ENCODE measurements around the gene SLC27A3. TPM values are rescaled to one million over a fixed set of nuclear protein-coding genes. Genes with fewer than 3 reads are reported as not detected.

SLC27A3 gene
- total RNA-seq, 1 experiment from 2014 or later: 11.1 TPM

- H3K9me3 Mint-ChIP-seq (ENCODE audit: unreplicated experiment): no peaks in the 10 kb centered on the region
- intact Hi-C loops (cut with micrococcal nuclease): loop anchor here (10.0 kb wide), 1 partner anchor 392 kb away; no protein-coding TSS in a partner anchor
- no peak overlapping the region for H3K4me3 Mint-ChIP-seq (ENCODE audit: unreplicated experiment)
- no peaks in the 10 kb centered on the region for H3K36me3 Mint-ChIP-seq (ENCODE audit: insufficient read depth, unreplicated experiment)
- no TSS peak for BruUV-seq (replicated peaks)
- peaks cover 10% of the 10 kb centered on the region for H3K27me3 Mint-ChIP-seq (ENCODE audit: insufficient read depth, unreplicated experiment)
- DNase-seq (ENCODE audit: unreplicated experiment): no peak
- ChIA-PET POLR2A (interaction anchor here (0.6 to 2.3 kb wide), 7 partner anchors 9 to 209 kb away, joined by 3 to 14 read pairs (median 3); partner anchors contain the start of gene NPR1), CTCF (interaction anchor here (0.7 to 2.1 kb wide), 7 partner anchors 10 to 286 kb away, joined by 3 to 14 read pairs (median 5); partner anchors contain the start of genes DENND4B and RAB13)
- no peak overlapping the region for H3K27ac Mint-ChIP-seq (ENCODE audit: low read depth, unreplicated experiment)
- peaks cover 29% of the 10 kb centered on the region for H3K4me1 Mint-ChIP-seq (ENCODE audit: insufficient read depth, unreplicated experiment)
- no peak for TF ChIP-seq CTCF (IDR thresholded peaks at IDR 0.05; ENCODE audit: unreplicated experiment)
These were observed 17.4 kb downstream of the SLC27A3 start for GRCh38 chr1:153792631-153793041.

GRCh38 chr1:153793261-153793972 is 18.2 kb downstream of the SLC27A3 start:
- H3K4me1 Mint-ChIP-seq (ENCODE audit: insufficient read depth, unreplicated experiment): peaks cover 29% of the 10 kb centered on the region
- no peak overlapping the region for H3K27ac Mint-ChIP-seq (ENCODE audit: low read depth, unreplicated experiment)
- TF ChIP-seq CTCF (IDR thresholded peaks at IDR 0.05; ENCODE audit: unreplicated experiment): no peak
- no peaks in the 10 kb centered on the region for H3K36me3 Mint-ChIP-seq (ENCODE audit: insufficient read depth, unreplicated experiment)
- no peak for DNase-seq (ENCODE audit: unreplicated experiment)
- H3K9me3 Mint-ChIP-seq (ENCODE audit: unreplicated experiment): no peaks in the 10 kb centered on the region
- CTCF ChIA-PET: interaction anchor here (0.6 to 2.1 kb wide), 9 partner anchors 9 to 196 kb away, joined by 3 to 14 read pairs (median 5); partner anchors contain the start of genes DENND4B and RAB13
- no TSS peak for BruUV-seq (replicated peaks)
- H3K4me3 Mint-ChIP-seq (ENCODE audit: unreplicated experiment): no peak overlapping the region
- intact Hi-C loops (cut with micrococcal nuclease): loop anchor here (10.0 kb wide), 1 partner anchor 391 kb away; no protein-coding TSS in a partner anchor
- H3K27me3 Mint-ChIP-seq (ENCODE audit: insufficient read depth, unreplicated experiment): peaks cover 2% of the 10 kb centered on the region
- POLR2A ChIA-PET: interaction anchor here (0.6 to 2.3 kb wide), 8 partner anchors 10 to 208 kb away, joined by 3 to 14 read pairs (median 4); partner anchors contain the start of gene RPS27

DNA sequence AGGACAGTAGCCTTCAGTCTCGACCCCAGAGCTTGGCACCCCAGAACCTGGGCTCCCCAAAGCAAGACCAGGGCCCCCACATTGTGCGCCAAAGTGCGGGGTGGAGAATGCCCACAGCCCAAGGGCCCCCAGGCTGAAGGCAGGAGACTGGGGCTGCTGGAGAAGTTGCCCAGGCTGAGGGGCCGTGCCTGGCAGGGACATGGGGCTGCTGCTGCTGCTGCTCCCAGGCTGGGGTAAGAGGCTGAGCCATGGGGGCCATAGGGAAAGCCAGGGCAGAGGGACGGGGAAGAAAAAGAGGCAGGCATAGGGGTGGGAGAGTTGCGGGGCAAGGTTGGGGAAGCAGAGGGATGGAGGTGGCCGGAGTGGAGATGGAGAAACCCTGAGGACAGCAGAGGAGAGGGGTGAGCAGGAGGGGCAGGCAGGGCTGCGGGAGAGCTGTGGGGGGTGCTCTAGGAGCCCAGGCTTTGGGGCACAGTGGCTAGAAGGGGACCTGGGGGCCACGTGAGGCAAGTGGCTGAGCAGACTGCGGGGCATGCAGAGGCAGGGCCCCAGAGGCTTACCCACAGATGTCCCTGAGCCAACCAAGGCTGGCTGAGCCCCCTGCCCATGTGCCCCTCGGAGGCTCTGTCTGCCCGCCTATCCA is 18.9 kb downstream of the SLC27A3 start:
- Mint-ChIP-seq H3K4me1 (ENCODE audit: insufficient read depth, unreplicated experiment) (peaks cover 29% of the 10 kb centered on the region), H3K36me3 (ENCODE audit: insufficient read depth, unreplicated experiment) (no peaks in the 10 kb centered on the region), H3K27me3 (ENCODE audit: insufficient read depth, unreplicated experiment) (no peaks in the 10 kb centered on the region), H3K9me3 (ENCODE audit: unreplicated experiment) (no peaks in the 10 kb centered on the region), H3K27ac (ENCODE audit: low read depth, unreplicated experiment) (no peak overlapping the region), H3K4me3 (ENCODE audit: unreplicated experiment) (no peak overlapping the region)
- TF ChIP-seq CTCF (IDR thresholded peaks at IDR 0.05; ENCODE audit: unreplicated experiment): no peak
- intact Hi-C loops (cut with micrococcal nuclease): loop anchor here (10.0 kb wide), 1 partner anchor 391 kb away; no protein-coding TSS in a partner anchor
- no TSS peak for BruUV-seq (replicated peaks)
- no peak for DNase-seq (ENCODE audit: unreplicated experiment)
- ChIA-PET CTCF (interaction anchor here (0.6 to 1.4 kb wide), 6 partner anchors 8 to 192 kb away, joined by 3 to 14 read pairs (median 4); partner anchors contain the start of genes DENND4B and RAB13), POLR2A (interaction anchor here (0.9 to 1.5 kb wide), 3 partner anchors 168 to 200 kb away, joined by 3 to 6 read pairs (median 6); partner anchors contain the start of gene RPS27)
